Upper lobe of left lung (tissue), 4 donors: ENCODE results near the gene ANAPC16.

Experiments used
- CTCF ChIP-seq, 6 experiments: fragments of 450-650 bp in 4 of 6; fragments of 200-600 bp in 2 of 6; sonication (generic) in 2 of 6; IDR thresholded peaks; one replicate each; pipeline ENCODE4 v1.5.1; 2016 to 2019; ENCODE audit warnings: antibody characterized with exemption in 6 of 6
- POLR2AphosphoS5 ChIP-seq, 2 donors: sonication (generic); formaldehyde crosslinking; IDR thresholded peaks; one replicate each; pipeline ENCODE4 v1.5.1; 2017; ENCODE audit warnings: antibody characterized with exemption in 2 of 2

GRCh38 chr10:72259491-72260238, 43.9 kb downstream of the ANAPC16 start:
- TF ChIP-seq CTCF (IDR thresholded peaks at IDR 0.05) (no peak), POLR2AphosphoS5 (IDR thresholded peaks at IDR 0.05) (no peak)
